HG03139 (cell line): ENCODE data around the gene PAPOLA.
A peak's percentile ranks its signal among the peaks of the same experiment; 100 is the strongest.

ENCODE experiments used
- ATAC-seq: cut with Tn5 transposase; IDR thresholded peaks from one replicate; pipeline ENCODE4 v1.9.1; 2021; ENCODE audit not compliant: unreplicated experiment

The PAPOLA gene

DNA sequence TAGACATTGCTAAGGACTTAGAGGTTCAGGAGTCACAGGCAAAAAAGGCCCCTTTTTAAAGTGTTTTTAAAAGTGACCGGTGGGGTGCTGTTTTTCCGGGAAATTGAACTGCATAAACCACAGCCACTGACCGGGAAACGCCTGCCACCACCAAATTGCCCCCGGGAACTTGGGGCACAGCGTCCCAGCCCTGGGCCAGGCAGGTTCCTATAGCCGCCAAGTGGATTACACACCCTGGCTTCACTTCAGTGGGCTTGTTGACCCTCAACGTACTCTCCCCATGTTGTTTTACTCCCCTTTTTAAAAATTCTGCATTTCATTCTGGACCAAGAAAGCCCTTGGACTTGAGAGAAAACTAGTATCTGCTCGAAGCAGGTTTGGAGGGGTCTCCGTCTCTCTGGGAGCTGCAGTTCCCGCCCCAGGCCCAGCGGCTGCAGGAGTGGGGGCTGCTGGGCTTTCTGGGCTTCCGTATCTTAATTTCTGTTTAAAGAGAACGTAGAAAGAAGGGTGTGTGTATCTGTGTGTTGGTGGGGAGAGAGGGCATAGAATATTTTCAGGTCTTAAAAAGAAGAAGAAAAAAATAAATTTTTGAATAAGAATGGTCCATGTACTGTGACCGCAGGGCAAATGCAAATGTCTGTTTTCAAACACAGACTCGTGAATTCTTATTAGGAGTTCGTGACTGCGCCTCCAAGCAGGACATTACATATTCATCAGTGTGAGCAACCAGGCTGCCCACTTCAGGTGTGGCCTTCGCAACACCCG, 82.9 kb downstream of the PAPOLA start:
- ATAC-seq: no peak

DNA sequence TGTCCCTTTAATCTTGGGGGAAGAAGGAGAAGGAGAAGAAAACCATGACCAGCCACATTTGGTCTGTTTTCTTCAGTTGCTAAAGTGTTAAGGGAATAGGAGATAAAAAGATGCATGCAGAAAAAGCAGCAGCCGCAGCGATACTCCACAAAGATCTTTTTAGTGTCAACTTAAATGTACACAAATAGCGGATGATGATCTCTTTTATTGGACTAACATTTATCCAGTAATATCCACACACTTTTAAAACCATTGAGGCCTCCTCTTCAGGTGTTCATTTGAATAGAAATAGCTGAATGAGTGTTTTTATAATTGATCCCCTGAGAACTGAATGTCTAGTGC, 83.5 kb downstream of the PAPOLA start:
- ATAC-seq: no peak

DNA sequence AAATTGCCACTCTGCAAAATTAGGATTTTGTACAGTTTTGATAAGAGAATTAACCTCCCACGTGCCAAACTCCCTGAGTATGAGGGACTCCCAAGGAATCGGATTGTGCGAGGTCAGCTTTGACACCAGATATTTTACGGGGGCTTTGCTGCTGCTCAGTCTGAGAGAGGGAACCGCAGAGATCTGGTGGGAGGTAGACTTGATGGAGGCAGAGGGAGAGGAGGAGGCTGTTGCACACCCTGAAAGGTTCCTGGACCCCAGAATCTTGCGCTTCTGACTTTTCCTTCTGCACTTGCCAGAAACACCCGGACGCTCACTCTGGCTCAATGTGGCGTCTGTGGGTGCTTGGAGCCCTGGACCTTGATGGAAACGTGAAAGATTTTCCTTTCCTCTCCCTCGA, 83.9 kb downstream of the PAPOLA start:
- ATAC-seq: no peak

- ATAC-seq: no peak
Measured at GRCh38 chr14:96586921-96587822, 85.0 kb downstream of the PAPOLA start.

GRCh38 chr14:96587823-96588385, 85.7 kb downstream of the PAPOLA start:
- no peak for ATAC-seq

GRCh38 chr14:96588410-96589257, 86.5 kb downstream of the PAPOLA start:
- no peak for ATAC-seq

- ATAC-seq: no peak
Measured at GRCh38 chr14:96589577-96589976, 87.4 kb downstream of the PAPOLA start.

GRCh38 chr14:96590190-96590864, 88.1 kb downstream of the PAPOLA start:
- no peak for ATAC-seq

- peak; percentile 91 for ATAC-seq
Measured at GRCh38 chr14:96592591-96593386, 90.6 kb downstream of the PAPOLA start.

DNA sequence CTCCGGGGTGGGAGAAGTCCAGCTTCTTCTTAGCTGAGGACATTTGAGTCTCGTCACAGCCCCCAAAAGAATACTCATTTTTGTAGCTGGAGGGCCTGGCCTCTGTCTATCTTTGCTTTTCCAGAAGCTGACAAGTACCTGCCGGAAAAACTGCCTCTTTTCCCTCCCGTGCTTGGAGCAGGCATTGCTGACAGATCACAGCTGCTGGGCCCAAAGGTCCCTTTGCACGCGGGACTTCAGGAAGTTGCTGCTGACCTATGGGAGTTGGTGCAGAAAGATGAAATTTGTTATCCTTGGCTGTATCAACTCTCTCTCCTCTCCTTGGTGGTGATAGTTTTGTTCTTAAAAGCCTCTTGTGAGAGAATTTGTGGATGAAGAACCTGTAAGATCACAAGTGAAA, 92.8 kb downstream of the PAPOLA start:
- ATAC-seq: no peak

DNA sequence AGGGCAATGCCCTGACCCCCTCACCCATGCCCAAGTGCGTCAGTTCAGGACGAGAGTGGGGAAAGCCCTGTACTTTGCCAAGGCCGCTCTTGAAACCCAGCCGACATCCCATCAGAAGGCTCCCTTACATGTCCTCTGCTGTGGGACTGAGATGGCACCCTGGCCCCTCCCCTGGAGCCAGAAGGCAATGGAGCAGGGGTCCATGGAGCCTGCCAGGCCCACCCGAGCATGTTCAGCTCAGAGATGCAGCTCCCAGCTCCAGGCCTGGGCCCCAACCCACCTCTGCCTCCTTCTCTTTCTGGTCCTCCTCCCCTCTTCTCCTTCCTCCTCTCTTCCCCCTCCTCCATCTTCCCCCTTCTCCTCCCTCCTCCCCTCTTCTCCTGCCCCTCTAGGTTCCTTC, 95.5 kb downstream of the PAPOLA start:
- no peak for ATAC-seq

- ATAC-seq: no peak
Measured at GRCh38 chr14:96598332-96598928, 96.2 kb downstream of the PAPOLA start.

DNA sequence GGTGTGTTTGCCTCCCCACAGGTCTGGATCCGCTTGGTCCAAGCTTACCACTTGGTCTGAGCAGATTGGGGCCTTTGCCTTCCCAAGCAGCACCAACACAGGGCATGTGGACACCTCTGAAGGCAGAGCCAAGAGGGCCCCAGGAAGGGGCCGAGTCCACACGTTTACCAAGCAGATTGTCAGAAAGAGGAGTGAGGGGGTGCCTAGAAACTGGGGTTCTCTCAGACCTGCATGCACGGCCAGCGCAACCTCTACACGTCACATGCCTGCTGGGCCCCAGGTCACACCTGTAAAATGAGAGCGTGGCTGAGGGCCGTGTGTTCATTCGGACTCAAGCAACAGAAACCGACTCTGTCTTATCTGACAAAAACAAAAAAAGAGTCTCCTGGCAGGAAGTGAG, 96.9 kb downstream of the PAPOLA start:
- ATAC-seq: no peak

DNA sequence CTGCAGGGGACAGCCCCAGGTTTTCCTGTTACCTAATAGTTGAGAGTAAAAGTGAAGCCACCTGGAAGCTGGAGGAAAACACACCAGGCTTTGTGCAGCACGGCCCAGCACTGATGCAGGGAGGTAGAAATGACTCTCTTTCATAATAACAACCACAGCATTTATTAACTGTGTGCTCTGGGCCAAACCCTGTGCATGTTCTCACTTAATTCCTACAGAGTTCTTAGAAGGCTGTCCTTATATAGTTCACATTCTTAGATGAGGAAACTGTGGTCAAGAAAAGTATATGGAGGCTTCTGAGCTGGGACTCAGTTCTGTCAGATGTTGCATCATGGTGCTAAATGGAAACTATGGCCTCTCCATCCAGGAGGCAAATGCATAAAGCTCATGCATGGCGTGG, 100.0 kb downstream of the PAPOLA start:
- no peak for ATAC-seq

GRCh38 chr14:96603350-96604255, 101.4 kb downstream of the PAPOLA start:
- no peak for ATAC-seq

DNA sequence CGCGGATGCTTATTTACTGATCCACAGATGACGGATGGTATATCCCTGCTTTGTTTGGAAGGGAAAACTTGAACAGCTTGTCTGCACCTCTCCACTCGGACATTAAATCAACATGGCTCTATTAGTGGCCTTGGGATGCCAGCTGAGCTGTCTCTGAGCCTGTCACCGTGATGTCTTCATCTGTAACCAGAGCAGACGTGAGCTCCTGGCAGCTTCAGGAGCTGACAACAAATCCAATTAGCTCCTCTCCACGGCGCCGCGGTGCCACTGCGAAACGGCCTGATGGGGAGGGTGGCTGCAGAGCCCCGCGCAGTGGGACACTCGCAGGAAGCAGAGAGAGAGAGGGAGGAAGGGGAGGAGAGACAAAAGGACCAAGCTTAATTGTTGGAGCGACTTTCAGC, 112.3 kb downstream of the PAPOLA start:
- no peak for ATAC-seq

DNA sequence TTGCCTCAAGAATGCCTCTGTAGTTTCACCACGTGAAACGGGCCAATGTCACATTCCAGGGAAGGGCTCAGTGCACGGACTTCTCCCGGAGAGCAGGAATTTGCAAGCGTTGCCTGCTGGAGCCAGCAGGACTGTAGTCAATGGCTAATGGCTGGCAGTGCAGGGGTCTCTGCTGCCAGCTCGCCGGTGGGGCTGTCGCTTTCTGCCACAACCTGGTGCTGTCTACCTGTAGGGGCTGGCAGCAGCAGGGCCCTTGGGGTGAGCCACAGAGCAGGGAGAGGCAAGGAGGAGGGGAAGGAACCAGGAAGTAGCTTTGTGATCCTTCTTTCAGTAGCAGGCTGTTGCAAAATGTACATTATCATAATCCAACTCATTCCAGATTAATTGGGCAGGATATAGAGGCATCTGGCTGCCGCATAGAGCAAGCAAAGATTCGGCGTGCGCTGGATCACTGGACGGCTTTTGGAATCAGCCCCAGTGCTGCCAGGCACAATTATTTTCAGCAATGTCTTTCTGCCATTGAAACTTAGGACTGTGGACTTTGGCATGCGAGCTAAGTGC, 114.1 kb downstream of the PAPOLA start:
- no peak for ATAC-seq
